HS-5 (cell line): ENCODE data around the gene IPCEF1.
"Not testable (repeated sequence)": the region's sequence is repeated elsewhere in the genome, so short reads cannot be mapped to it uniquely, and the experiment has no call there.

Experiments used
- DNase-seq: peaks from one replicate; pipeline ENCODE4 v3.0.0-alpha.2; 2012; ENCODE audit warnings: low read depth

The IPCEF1 gene

GRCh38 chr6:154331750-154332149, 24.9 kb downstream of the IPCEF1 start:
- no peak for DNase-seq

DNA sequence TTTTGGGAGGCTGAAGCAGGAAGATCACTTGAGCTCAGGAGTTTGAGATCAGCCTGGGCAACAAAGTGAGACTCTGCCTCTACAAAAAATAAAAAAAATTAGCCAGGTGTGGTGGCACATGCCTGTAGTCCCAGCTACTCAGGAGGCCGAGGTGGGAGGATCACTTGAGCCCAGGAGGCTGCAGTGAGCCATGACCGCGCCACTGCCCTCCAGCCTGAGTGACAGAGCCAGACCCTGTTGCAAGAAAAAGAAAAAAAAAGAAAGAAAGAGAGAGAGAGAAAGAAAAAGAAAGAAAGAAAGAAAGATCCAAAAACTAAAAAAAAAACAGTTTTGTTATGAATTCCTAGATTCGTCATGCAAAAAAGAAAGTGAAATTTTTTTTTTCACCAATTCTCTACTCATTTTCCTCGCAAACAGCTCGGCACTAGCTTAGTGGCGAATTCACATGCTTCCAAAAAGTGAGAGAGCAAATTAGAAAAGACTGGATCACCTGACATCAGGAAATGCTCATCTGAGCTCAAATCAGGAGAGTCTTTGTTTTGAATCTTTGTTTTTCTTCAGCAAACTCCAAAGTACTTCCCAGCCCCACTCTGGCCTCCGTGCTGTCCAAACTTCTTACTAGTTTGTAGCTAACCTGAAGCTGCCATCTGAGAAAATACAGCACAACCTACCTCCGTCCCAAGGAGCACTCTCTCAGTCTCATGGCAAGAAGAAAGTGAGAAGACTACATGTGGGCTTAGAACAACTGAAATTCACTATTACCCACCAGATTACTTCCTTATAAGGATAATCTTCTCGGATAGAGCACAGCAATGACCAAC, 27.0 kb downstream of the IPCEF1 start:
- no peak for DNase-seq

DNA sequence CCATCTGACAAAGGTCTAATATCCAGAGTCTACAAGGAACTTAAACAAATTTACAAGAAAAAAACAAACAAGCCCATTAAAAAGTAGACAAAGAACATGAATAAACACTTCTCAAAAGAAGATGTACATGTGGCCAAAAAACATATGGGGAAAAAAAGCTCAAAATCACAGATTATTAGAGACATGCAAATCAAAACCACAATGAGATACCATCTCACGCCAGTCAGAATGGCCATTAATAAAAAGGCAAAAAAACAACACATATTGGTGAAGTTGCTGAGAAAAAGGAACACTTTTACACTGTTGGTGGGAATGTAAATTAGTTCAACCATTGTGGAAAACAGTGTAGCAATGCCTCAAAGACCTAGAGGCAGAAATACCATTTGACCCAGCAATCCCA, 29.3 kb downstream of the IPCEF1 start:
- DNase-seq, result not testable (repeated sequence)

GRCh38 chr6:154325142-154325541, 31.5 kb downstream of the IPCEF1 start:
- DNase-seq, result no peak

- DNase-seq, result no peak
Observed at GRCh38 chr6:154320181-154320580, 36.4 kb downstream of the IPCEF1 start.

GRCh38 chr6:154319231-154319858, 37.3 kb downstream of the IPCEF1 start:
- peak; percentile 59 for DNase-seq

DNA sequence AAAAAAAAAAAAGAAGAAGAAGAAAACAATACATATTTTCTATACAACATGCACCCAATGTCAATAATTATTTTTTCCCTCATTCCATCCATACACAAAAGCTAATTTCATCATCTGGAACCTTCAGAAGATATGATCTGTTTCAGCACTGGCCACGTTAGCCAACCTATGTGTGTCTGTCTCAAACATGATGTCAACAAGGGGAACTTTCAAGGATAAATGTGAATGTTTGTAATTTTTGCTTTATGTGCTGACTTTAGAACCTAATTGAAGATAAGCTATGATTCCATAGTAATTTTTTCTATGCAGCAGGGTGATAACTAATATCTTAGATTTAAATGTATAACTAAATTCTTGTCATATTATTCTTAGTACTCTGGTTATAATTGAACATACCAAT, 37.9 kb downstream of the IPCEF1 start:
- DNase-seq, result no peak

DNA sequence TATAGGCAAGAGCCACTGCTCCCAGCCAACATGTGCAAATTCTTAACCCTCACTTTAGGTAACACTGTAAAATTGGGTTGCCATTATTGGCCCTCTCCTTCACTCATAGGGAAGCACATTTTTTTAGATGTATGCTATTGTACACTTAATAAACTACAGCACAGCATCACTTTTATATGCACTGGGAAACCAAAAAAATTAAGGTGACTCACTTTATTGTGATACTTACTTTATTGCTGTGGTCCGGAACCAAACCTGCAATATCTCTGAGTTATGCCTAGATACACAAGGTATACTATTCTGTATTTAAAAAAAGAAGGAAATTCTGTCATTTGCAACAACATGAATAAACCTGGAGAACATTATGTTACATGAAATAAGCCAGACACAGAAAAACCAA, 40.5 kb downstream of the IPCEF1 start:
- no peak for DNase-seq

DNA sequence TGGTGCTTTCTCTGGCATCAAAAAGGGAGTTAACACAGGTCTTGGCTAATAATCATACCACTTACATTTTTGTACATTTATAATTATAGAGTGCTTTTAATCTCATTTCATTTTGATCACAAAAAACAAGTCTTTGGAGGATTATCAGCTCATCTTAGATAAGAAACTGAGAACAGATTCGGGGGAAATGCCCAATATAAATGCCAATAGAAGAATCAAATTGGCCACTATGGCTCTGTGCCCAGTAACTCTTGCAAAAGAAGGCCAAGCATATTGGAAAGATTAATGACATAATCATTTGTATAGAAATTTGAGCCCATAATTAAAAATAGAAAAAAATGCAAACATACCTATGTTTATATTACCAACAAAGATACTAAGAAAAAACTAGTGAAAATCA, 42.5 kb downstream of the IPCEF1 start:
- DNase-seq, result no peak

- DNase-seq, result no peak
Observed at GRCh38 chr6:154308986-154309385, 47.6 kb downstream of the IPCEF1 start.

- no peak for DNase-seq
Observed at GRCh38 chr6:154307696-154308425, 48.7 kb downstream of the IPCEF1 start.

DNA sequence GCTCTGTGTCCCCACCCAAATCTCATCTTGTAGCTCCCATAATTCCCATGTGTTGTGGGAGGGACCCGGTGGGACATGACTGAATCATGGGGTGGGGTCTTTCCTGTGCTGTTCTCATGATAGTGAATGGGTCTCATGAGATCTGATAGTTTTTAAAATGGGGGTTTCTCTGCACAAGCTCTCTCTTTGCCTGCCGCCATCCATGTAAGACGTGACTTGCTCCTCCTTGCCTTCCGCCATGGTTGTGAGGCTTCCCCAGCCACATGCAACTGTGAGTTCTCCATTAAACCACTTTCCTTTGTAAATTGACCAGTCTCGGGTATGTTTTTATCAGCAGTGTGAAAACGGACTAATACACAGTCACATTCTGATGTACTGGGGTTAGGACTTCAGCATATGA, 49.5 kb downstream of the IPCEF1 start:
- DNase-seq, result not testable (repeated sequence)

GRCh38 chr6:154306696-154307095, 49.9 kb downstream of the IPCEF1 start:
- DNase-seq, result no peak

GRCh38 chr6:154304191-154304590, 52.4 kb downstream of the IPCEF1 start:
- no peak for DNase-seq

DNA sequence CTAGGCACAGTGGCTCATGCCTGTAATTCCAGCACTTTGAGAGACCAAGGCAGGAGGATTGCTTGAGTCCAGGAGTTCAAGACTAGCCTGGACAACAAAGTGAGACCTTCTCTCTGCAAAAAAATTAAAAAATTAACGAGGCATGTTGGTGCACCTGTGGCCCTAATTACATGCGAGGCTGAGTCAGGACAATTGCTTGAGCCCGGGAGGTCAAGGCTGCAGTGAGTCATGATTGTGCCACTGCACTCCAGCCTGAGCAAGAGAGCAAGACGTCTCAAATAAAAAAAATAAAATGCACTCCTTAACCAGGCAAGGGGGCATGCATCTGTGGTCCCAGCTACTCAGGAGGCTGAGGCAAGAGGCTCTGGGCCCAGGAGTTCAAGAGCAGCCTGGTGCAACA, 53.0 kb downstream of the IPCEF1 start:
- not testable (repeated sequence) for DNase-seq

GRCh38 chr6:154301839-154302752, 54.5 kb downstream of the IPCEF1 start:
- no peak for DNase-seq

GRCh38 chr6:154301086-154301625, 55.4 kb downstream of the IPCEF1 start:
- DNase-seq, result no peak

GRCh38 chr6:154298297-154298696, 58.3 kb downstream of the IPCEF1 start:
- DNase-seq, result no peak

- DNase-seq, result no peak
Observed at GRCh38 chr6:154297721-154298120, 58.9 kb downstream of the IPCEF1 start.

- DNase-seq, result no peak
Observed at GRCh38 chr6:154297210-154297609, 59.4 kb downstream of the IPCEF1 start.

DNA sequence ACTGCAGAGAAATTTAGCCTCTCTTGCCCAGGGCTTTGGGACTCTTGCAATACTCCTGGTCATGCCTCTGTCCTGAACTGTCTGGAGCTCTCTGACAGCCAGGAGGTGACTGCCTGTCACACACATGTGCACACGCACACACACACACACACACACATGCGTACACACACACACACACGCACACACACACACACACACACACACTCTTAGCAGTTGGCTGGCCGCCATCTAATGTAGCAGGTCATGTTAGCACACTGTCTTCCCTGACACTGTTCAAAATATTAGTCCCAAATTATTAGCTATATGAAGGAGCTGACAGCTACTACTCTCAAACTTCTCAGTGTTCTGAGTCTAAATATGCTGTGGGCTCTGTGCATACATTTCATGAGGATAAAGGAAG, 60.9 kb downstream of the IPCEF1 start:
- DNase-seq, result no peak
